ENCODE measurements around the gene TYMS. TPM values are rescaled to one million over a fixed set of nuclear protein-coding genes. Genes with fewer than 3 reads are reported as not detected.

Gene TYMS
- total and polyA plus RNA-seq, 9 of the 15 experiments (the other 6 are each of a cell fraction or from before 2014, with no cell fraction given) = 69.1 to 409 (median 175) TPM

DNA sequence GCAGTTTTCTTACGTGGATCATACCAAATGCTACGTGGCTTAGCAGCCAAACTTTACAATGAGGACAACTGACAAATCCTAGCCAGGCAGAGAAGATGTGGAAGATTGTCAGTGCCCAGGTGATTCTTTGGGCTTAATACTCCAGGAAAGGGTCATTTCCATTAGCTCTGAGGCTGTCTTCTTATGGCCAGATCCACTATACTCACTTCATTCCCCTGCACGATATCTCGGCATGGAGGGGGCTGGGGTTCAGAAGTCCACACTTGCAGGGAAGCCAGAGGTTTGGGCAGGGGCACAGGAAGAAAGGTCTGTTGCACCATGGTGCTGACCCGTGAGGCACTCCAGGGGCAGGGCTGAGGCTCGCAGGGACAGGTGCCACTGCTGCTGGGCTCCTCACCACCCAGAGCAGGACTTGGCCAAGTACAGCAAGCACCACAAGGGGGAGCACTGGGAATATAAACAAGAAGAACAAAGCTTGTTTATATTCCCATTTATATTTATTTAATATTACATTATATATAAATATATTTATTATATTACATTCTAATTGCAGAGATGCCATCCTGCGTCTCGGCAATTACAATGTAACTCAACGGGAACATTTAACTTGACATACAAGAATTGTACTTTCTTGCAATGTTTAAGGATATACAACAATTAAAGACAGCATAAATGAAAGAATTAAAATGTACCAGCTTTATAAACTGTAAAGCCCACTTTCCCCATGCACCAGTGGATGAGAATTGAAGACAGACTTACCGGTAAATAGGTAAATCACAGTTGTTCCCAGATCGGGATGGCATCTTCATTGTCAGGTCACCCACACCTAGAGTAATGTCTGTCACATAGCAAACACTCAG lies 33.5 kb upstream of the TYMS start (continued):
- TF ChIP-seq REST (IDR thresholded peaks at IDR 0.05; ENCODE audit: borderline replicate concordance) = peak; percentile 47; the same call in 1 of the 2 replicates
- no peak for TF ChIP-seq REST (CRISPR knock-in tag; IDR thresholded peaks at IDR 0.05; ENCODE audit: low read depth)
- TF ChIP-seq HDAC3 (IDR thresholded peaks at IDR 0.05; ENCODE audit: borderline replicate concordance, partially characterized antibody) = peak; percentile 26
- TF ChIP-seq MYNN (IDR thresholded peaks at IDR 0.05) = no peak
- TF ChIP-seq MYNN (CRISPR knock-in tag; IDR thresholded peaks at IDR 0.05) = no peak
- 0 out of 2 replicates have a peak, but pooled peaks have one; percentile 22 for TF ChIP-seq ETV5 (CRISPR knock-in tag; IDR thresholded peaks at IDR 0.05; ENCODE audit: low read depth)
- TF ChIP-seq, protein P1, sequence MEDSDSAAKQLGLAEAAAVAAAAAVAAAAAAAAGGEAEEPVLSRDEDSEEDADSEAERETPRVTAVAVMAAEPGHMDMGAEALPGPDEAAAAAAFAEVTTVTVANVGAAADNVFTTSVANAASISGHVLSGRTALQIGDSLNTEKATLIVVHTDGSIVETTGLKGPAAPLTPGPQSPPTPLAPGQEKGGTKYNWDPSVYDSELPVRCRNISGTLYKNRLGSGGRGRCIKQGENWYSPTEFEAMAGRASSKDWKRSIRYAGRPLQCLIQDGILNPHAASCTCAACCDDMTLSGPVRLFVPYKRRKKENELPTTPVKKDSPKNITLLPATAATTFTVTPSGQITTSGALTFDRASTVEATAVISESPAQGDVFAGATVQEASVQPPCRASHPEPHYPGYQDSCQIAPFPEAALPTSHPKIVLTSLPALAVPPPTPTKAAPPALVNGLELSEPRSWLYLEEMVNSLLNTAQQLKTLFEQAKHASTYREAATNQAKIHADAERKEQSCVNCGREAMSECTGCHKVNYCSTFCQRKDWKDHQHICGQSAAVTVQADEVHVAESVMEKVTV (CRISPR knock-in tag; IDR thresholded peaks at IDR 0.05) = peak; percentile 63
- TF ChIP-seq TAF9B (IDR thresholded peaks at IDR 0.05; ENCODE audit: partially characterized antibody) = no peak
